Activated CD4-positive, alpha-beta T cell treated with anti-CD3 and anti-CD28 coated beads for 36 hours (primary cell): ENCODE results near the gene TBC1D2. TPM values are rescaled to one million over a fixed set of nuclear protein-coding genes. Genes with fewer than 3 reads are reported as not detected.
"Not testable (repeated sequence)": the region's sequence is repeated elsewhere in the genome, so short reads cannot be mapped to it uniquely, and the experiment has no call there.

Experiments
- ATAC-seq: fragments of 200-7000 bp; cut with Tn5 transposase; one replicate; pipeline ENCODE4 v1.10.0; 2021; ENCODE audit warnings: mild to moderate bottlenecking, moderate library complexity
- CTCF ChIA-PET: fragments of 350-600 bp; sonication (Branson Sonifier 250); formaldehyde crosslinking; loops from one replicate; lab custom pipeline; 2021; ENCODE audit warnings: antibody characterized with exemption; lab: Charles Lee
- POLR2A ChIA-PET: fragments of 350-600 bp; sonication (Branson Sonifier 250); formaldehyde crosslinking; loops from one replicate; lab custom pipeline; 2021; ENCODE audit warnings: antibody characterized with exemption, inconsistent platforms; lab: Charles Lee
- DNase-seq: peaks from one replicate; pipeline ENCODE4 v3.0.0-alpha.2; 2020
- H3K27ac Mint-ChIP-seq: one replicate; pipeline ENCODE4 v1.8.0; 2021; ENCODE audit warnings: mixed read lengths
- H3K27me3 Mint-ChIP-seq: one replicate; pipeline ENCODE4 v1.8.0; 2021; ENCODE audit warnings: mixed read lengths
- H3K36me3 Mint-ChIP-seq: one replicate; pipeline ENCODE4 v1.8.0; 2021; ENCODE audit warnings: low read depth, mixed read lengths
- H3K4me1 Mint-ChIP-seq: one replicate; pipeline ENCODE4 v1.8.0; 2021; ENCODE audit warnings: mixed read lengths
- H3K4me3 Mint-ChIP-seq: one replicate; pipeline ENCODE4 v1.8.0; 2021; ENCODE audit warnings: mild to moderate bottlenecking, moderate library complexity, mixed read lengths
- H3K9me3 Mint-ChIP-seq: one replicate; pipeline ENCODE4 v1.8.0; 2021; ENCODE audit warnings: low read depth, mixed read lengths
- intact Hi-C, 2 experiments: fragments of 100-400 bp; cut with DNase I in 1 of 2; cut with micrococcal nuclease in 1 of 2; formaldehyde crosslinking; loops; one replicate each; pipeline versions ENCODE4 v1.14.2 to v1.15.1; 2022 to 2024; cut with DNase I, micrococcal nuclease
- total RNA-seq, 2 experiments: library from RNA; stranded (reverse); gene quantifications; one replicate each; pipeline ENCODE4 v1.2.3, GENCODE V29; 2021

Gene TBC1D2
- total RNA-seq, 2 experiments from 2014 or later = 2.8 to 3.2 TPM

DNA sequence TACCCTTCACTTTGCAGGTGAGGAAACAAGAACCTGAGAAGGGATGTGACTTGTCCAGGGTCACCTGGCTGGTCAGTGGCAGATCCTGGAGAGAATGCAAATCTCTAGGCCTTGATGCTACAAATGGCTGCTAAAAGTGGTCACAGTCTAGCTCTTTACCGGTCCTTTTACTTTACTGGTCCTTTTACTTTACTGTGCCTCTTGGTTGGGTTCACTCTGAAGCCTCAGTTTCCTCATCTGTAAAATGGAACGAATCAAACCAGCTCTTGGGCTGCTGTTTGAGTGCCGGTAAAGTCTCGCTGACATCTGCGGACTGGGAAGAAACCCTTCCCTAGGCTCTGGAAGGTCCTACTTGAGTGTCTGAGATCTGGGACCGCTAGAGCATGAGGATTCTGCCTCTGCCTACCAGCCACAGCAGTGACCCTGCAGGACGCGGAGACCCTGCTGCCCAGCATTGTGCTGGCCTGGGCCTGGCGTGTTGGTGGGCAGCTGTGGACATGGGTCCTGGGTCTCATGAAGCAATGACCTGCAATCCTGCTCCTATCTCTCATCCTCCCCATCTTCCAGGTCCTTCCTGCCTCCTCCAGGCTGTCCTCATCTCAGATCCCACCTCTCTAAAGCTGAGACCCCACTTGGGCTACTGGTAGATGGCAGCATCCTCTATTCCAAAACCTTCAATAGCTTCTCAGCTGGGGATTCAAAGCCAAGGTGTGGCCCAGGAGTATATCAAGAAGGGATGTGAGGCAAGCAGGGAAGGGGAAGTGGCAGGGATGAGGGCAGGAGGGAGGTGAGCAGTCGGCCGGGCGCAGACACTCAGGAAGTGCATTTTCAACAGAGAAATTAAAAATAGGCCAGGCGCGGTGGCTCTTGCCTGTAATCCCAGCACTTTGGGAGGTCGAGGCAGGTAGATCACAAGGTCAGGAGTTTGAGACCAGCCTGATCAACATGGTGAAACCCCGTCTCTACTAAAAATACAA, 76.3 kb downstream of the TBC1D2 start:
- CTCF ChIA-PET = interaction anchor here (0.8 to 2.4 kb wide), 7 partner anchors 9 to 51 kb away, joined by 3 to 7 read pairs (median 3); partner anchors contain the start of gene CORO2A
- Mint-ChIP-seq H3K36me3 (no peaks in the 10 kb centered on the region), H3K4me1 (peaks cover 29% of the 10 kb centered on the region), H3K27ac (no peak overlapping the region), H3K27me3 (no peaks in the 10 kb centered on the region), H3K9me3 (no peaks in the 10 kb centered on the region), H3K4me3 (no peak overlapping the region)
- no peak for DNase-seq
- ATAC-seq = no peak
- POLR2A ChIA-PET = no interaction called here
- intact Hi-C loops = no loop called here

DNA sequence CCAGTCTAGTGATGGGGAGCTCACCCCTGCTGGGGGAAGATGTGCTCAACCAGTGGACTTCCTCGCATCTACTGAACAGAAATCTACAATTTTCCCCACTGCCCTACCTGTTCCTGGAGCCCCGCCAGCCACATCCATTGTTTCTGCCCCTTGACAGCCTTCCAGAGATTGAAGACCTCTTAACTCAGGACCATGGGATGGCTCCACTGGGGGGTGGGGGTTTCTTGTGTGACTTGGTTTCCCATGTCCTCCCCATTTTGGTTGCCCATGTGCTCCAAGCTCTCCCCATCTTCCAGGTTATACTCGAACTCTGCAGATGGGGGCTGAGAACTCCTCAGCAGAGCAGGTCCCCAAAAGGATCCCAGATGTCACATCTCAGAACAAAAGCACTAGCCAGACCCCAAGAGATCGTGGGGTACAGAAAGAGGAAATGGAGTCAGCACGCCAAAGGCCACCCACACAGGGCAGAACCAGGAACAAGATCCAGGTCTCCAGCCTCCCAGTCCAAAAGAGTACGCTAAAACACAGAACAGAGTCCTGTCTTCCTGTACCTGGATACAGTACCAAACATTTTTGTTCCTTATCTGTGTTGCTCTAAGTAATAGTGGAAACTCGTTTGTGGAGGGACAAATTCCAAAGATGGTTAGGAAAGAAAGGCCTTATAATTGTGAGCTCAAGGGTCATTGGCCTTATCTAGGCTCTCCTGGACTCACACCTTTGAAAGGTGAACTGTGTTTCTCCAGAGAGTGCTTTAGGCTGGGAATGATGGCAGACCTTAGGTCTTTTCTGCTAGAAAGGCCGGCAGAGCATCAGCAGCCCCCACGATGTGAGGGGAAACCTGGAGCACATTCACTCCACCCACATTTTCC, 78.8 kb downstream of the TBC1D2 start:
- Mint-ChIP-seq H3K4me3 (no peak overlapping the region), H3K27ac (peak overlapping the region; percentile 19), H3K27me3 (no peaks in the 10 kb centered on the region), H3K4me1 (peaks cover 23% of the 10 kb centered on the region), H3K36me3 (no peaks in the 10 kb centered on the region), H3K9me3 (no peaks in the 10 kb centered on the region)
- intact Hi-C loops = no loop called here
- ChIA-PET CTCF (interaction anchor here (0.6 kb wide), 1 partner anchor 11 kb away, joined by 3 read pairs; no protein-coding TSS in a partner anchor), POLR2A (interaction anchor here (0.5 kb wide), 1 partner anchor 496 kb away, joined by 4 read pairs; no protein-coding TSS in a partner anchor)
- DNase-seq (no peak), ATAC-seq (no peak)

DNA sequence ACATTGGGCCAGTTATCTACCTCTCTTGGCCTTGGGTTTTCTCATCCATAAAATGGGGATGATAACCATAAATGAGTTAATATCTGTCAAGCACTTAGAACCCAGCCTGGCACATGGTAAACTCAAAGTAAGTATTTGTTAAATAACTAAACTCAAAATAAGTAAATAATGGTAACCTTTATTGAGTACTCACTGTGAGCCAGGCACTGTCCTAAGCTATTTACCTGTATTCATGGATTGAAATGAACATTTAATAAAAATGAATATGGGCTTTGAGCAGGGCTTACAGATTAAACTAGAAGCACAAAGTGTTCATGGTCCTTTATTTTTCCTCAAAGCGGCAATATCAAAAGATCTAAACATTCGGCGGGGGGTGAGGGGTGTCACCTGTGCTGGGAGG, 79.7 kb downstream of the TBC1D2 start:
- DNase-seq (no peak), ATAC-seq (no peak)
- H3K9me3 Mint-ChIP-seq = no peaks in the 10 kb centered on the region
- no peak overlapping the region for H3K4me3 Mint-ChIP-seq
- ChIA-PET POLR2A (no interaction called here), CTCF (interaction anchor here (1.1 kb wide), 1 partner anchor 30 kb away, joined by 3 read pairs; no protein-coding TSS in a partner anchor)
- peaks cover 21% of the 10 kb centered on the region for H3K4me1 Mint-ChIP-seq
- H3K27ac Mint-ChIP-seq = no peak overlapping the region
- no peaks in the 10 kb centered on the region for H3K36me3 Mint-ChIP-seq
- H3K27me3 Mint-ChIP-seq = no peaks in the 10 kb centered on the region
- intact Hi-C loops = no loop called here

DNA sequence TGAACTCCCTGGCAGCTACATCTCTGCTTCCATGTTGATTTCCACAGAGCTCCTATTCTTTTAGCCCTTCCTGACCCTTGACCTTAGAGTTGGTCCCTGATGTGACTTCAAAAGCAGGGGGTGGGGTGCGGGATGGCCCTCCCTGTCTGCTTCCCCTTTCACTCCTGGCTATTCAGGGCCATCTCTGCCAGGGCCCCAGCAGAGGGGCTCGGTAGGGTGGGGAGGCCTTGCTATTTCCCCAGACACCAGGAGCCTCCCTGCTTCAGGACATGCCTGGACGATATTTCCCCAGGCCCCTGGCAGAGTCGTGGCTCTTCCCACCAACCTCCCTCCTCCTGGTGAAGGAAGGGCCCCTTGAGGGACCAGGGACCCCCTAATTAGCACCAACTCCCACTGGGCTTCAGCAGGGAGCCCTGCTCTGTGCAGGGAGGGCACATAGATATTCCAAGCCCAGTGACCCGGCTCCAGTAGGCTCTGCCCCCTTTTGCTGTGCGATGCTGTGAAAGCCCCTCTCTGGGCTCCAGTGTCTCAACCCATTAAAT, 80.3 kb downstream of the TBC1D2 start:
- no peak for ATAC-seq
- CTCF ChIA-PET = interaction anchor here (1.1 kb wide), 2 partner anchors 30 to 100 kb away, joined by 3 read pairs; no protein-coding TSS in a partner anchor
- H3K4me3 Mint-ChIP-seq = no peak overlapping the region

DNA sequence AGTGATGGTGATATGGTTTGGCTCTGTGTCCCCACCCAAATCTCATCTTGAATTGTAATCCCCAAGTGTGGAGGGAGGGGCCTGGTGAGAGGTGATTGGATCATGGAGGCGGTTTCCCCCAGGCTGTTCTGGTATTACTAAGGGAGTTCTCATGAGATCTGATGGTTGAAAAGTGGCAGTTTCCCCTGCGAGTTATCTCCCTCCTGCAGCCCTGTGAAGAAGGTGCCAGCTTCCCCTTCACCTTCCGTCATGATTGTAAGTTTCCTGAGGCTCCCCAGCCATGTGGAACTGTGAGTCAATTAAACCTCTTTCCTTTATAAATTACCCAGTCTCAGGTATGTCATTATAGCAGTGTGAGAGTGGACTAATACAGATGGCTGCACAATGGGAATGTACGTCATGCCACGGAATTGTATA, 80.9 kb downstream of the TBC1D2 start:
- H3K36me3 Mint-ChIP-seq, POLR2A ChIA-PET: not testable (repeated sequence)
- CTCF ChIA-PET = interaction anchor here (1.1 kb wide), 1 partner anchor 100 kb away, joined by 3 read pairs; no protein-coding TSS in a partner anchor

More for the DNA sequence above, 80.3 kb downstream of the TBC1D2 start:
- Mint-ChIP-seq H3K9me3 (no peaks in the 10 kb centered on the region), H3K36me3 (no peaks in the 10 kb centered on the region), H3K27me3 (no peaks in the 10 kb centered on the region), H3K27ac (no peak overlapping the region), H3K4me1 (peaks cover 18% of the 10 kb centered on the region)
- DNase-seq = no peak
- intact Hi-C loops = no loop called here
- POLR2A ChIA-PET = no interaction called here

DNA sequence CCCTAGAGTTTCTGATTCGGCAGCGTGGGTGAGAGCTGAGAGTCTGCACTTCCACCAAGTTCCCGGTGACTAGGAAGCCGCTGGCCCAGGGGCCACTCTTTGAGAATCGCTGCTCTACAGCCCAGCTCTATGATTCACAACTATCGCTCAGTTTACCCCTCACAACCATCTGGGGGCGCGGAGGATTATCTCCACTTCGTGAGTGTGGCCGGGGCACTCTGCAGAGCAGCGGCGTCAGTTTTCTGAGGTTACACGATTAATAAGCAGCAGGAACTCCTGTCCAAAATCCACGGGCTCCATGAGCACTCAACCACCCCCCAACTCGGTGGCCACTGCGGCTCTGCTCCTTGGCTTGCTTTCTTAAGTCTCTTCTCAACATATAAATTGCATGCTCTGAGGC, 82.3 kb downstream of the TBC1D2 start:
- no peak for DNase-seq
- POLR2A ChIA-PET = interaction anchor here (0.6 kb wide), 1 partner anchor 121 kb away, joined by 4 read pairs; no protein-coding TSS in a partner anchor
- Mint-ChIP-seq H3K27ac (no peak overlapping the region), H3K4me1 (peaks cover 26% of the 10 kb centered on the region), H3K36me3 (no peaks in the 10 kb centered on the region), H3K4me3 (no peak overlapping the region), H3K9me3 (no peaks in the 10 kb centered on the region), H3K27me3 (no peaks in the 10 kb centered on the region)
- no peak for ATAC-seq
- CTCF ChIA-PET = no interaction called here
- intact Hi-C loops = no loop called here

More for the DNA sequence above, 80.9 kb downstream of the TBC1D2 start:
- H3K27ac Mint-ChIP-seq, DNase-seq, H3K27me3 Mint-ChIP-seq, H3K9me3 Mint-ChIP-seq, intact Hi-C loops, H3K4me3 Mint-ChIP-seq, ATAC-seq: not testable (repeated sequence)
- peaks cover 20% of the 10 kb centered on the region for H3K4me1 Mint-ChIP-seq

DNA sequence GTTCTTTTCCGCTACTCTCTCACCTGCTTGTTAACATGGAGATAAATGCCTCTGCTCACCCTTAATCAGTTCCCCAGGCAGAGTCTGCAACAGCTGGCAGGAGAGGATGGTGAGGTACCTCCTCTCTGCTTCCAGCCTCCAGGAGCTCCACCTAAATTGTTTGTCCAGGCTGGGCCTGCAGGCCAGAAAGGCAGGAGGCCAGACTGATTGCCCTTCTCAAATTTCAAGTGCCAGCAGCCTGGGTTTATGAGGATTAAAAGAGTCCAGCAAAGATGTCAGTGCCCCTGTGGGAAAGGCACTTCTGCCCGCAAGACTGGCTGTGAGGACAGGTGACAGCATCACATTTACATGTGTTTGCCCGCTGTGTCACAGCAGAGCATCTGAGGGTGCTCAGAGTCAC, 82.8 kb downstream of the TBC1D2 start:
- Mint-ChIP-seq H3K4me1 (peaks cover 29% of the 10 kb centered on the region), H3K27ac (no peak overlapping the region), H3K9me3 (no peaks in the 10 kb centered on the region), H3K27me3 (no peaks in the 10 kb centered on the region), H3K4me3 (no peak overlapping the region), H3K36me3 (no peaks in the 10 kb centered on the region)
- intact Hi-C loops = no loop called here
- no peak for ATAC-seq
- ChIA-PET POLR2A (interaction anchor here (0.6 kb wide), 1 partner anchor 120 kb away, joined by 4 read pairs; no protein-coding TSS in a partner anchor), CTCF (no interaction called here)
- no peak for DNase-seq

DNA sequence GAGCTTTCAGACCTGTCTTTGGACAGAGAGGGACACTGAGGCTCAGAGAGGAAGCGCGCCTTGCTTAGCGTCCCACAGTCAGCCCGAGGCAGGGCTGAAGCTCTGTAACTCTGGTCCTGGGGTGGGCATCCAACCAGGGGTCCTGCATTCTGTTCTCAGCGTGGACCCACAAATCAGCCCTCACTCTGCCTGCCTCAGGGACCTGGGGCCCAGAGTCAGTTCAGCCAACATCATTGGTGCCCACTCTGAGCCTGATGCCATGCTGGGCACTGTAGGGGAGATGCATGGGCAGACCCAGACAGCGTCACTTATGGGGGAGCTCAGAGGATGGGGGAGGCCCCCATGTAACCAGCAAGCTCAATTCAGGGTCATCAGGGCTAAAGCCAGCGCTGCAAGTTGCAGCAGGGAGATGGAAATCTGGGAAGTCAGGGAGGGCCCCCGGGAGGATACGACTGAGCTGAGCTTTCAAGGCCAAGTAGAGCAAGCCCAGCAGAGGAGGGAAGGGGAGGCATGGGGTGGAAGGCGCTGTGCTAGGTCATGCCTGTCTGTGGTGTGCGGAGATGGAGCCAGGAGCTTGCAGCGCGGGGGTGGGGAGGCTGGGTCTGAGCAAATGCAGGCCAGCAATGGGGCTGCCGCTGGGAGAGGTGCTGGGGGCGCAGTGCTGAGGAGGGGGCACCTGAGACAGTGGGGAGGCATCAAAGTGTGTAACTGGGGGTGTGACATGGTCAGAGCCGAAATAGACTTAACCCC, 84.1 kb downstream of the TBC1D2 start:
- ATAC-seq = no peak

DNA sequence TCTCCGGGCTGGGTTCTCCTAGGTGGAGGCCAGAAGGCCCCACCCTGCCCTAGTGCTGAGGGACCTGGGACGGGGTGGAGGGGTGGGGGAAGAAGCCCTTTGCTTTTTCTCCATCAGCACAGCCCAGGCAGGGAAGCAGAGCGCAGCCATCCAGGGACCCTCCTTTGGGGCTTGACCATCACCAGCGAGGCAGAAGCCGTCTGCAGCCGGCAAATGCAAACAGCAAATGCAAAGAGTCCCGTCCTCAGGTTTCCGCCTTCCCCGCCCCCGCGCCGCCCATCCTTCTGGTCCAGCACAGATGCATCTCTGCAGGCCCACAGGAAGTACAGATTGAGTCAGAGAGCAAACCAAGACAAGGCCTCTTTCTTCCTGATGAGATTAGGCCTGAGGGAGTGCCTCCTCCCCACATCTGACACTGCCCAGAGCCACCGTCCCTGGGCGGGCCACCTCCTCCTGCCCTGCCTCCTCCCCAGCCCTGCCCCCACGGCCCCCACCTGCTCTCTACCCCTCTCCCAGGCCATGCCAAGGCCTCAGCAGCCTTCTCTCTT, 86.4 kb downstream of the TBC1D2 start:
- ATAC-seq (peak; percentile 97), DNase-seq (peak; percentile 61)
- Mint-ChIP-seq H3K27ac (peak overlapping the region; percentile 47), H3K9me3 (no peaks in the 10 kb centered on the region), H3K36me3 (no peaks in the 10 kb centered on the region), H3K4me1 (peaks cover 28% of the 10 kb centered on the region), H3K27me3 (no peaks in the 10 kb centered on the region), H3K4me3 (no peak overlapping the region)
- intact Hi-C loops = no loop called here
- ChIA-PET CTCF (interaction anchor here (0.6 kb wide), 1 partner anchor 35 kb away, joined by 4 read pairs; no protein-coding TSS in a partner anchor), POLR2A (no interaction called here)

More for the DNA sequence above, 84.1 kb downstream of the TBC1D2 start:
- intact Hi-C loops = no loop called here
- POLR2A ChIA-PET = no interaction called here
- H3K27ac Mint-ChIP-seq = no peak overlapping the region
- DNase-seq = no peak
- H3K36me3 Mint-ChIP-seq = no peaks in the 10 kb centered on the region
- no peaks in the 10 kb centered on the region for H3K9me3 Mint-ChIP-seq
- H3K27me3 Mint-ChIP-seq = no peaks in the 10 kb centered on the region
- CTCF ChIA-PET = interaction anchor here (1.0 to 1.8 kb wide), 3 partner anchors 9 to 97 kb away, joined by 3 to 4 read pairs (median 3); no protein-coding TSS in a partner anchor
- H3K4me3 Mint-ChIP-seq = no peak overlapping the region
- H3K4me1 Mint-ChIP-seq = peaks cover 25% of the 10 kb centered on the region

DNA sequence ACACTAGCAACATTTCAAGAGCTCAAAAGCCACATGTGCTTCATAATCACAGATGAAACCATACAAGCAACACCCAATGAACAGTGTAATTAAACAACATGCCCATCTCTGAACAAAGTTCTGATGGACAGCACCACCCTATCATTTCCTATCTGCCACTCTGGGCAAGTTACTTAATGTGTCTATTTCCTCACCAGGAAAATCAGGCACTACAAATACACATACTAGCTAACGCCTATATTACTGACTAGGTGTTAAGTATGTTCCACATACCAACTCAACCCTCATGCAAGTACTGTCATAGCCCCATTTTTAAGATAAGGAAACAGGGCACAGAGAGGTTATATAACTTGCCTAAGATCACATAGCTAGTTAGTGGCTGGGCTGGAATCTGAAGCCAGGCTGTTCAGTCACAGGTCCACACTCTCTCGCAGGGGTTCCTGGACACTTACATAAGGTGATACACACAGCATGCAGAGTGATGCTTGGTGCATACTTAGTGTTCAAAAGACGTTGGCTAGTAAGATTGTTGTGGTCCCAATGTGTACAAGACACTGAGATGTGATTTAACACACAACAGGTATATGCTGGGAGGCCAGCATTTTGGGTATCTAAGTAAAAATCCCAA, 87.2 kb downstream of the TBC1D2 start:
- Mint-ChIP-seq H3K27me3 (no peaks in the 10 kb centered on the region), H3K4me3 (no peak overlapping the region), H3K36me3 (no peaks in the 10 kb centered on the region), H3K4me1 (peaks cover 32% of the 10 kb centered on the region), H3K27ac (no peak overlapping the region), H3K9me3 (no peaks in the 10 kb centered on the region)
- ChIA-PET POLR2A (no interaction called here), CTCF (interaction anchor here (0.7 kb wide), 1 partner anchor 67 kb away, joined by 3 read pairs; no protein-coding TSS in a partner anchor)
- no peak for ATAC-seq
- intact Hi-C loops = no loop called here
- no peak for DNase-seq
